Psoas muscle (tissue), 8 donors: ENCODE measurements around the gene PPM1J. TPM values are rescaled to one million over a fixed set of nuclear protein-coding genes. Genes with fewer than 3 reads are reported as not detected.

ENCODE experiments used
- ATAC-seq, 4 donors: fragments of 200-7000 bp; cut with Tn5 transposase; one replicate each; pipeline ENCODE4 v1.9.1; 2020; ENCODE audit warnings: moderate library complexity in 3 of 4, mild to moderate bottlenecking in 2 of 4
- DNase-seq, 2 donors: peaks; one replicate each; pipeline ENCODE4 v3.0.0-alpha.2; 2020
- H3K27ac ChIP-seq: fragments of 200-600 bp; one replicate; pipeline ENCODE4 v1.8.0; 2022
- H3K27me3 ChIP-seq, 3 donors: fragments of 200-600 bp in 1 of 3; one replicate each; pipeline versions ENCODE4 v1.6.1 to v1.8.0; 2013 to 2022; ENCODE audit warnings: low read length in 2 of 3, mild to moderate bottlenecking in 2 of 3, moderate library complexity in 1 of 3; ENCODE audit not compliant: insufficient read depth in 3 of 3
- H3K36me3 ChIP-seq, 2 donors: fragments of 200-600 bp in 1 of 2; one replicate each; pipeline versions ENCODE4 v1.6.1 to v1.8.0; 2013 to 2022; ENCODE audit warnings: low read depth in 1 of 2, mild to moderate bottlenecking in 1 of 2, moderate library complexity in 1 of 2; ENCODE audit not compliant: insufficient read depth in 1 of 2
- H3K4me1 ChIP-seq: fragments of 200-600 bp; one replicate; pipeline ENCODE4 v1.8.0; 2022
- H3K4me3 ChIP-seq: fragments of 200-600 bp; one replicate; pipeline ENCODE4 v1.8.0; 2022; ENCODE audit warnings: mild to moderate bottlenecking
- H3K9me3 ChIP-seq: fragments of 200-600 bp; one replicate; pipeline ENCODE4 v1.8.0; 2022
- CTCF ChIP-seq: fragments of 200-600 bp; IDR thresholded peaks from one replicate; pipeline ENCODE4 v1.8.0; 2022; ENCODE audit warnings: antibody characterized with exemption
- WGBS, 3 donors: extraction: QIAGEN DNeasy Blood & Tissue Kit; methylation state at CpG; one replicate each; pipeline versions ENCODE4 v1.1.6 to v1.1.7; 2013; 5-methylcytosine and 5-hydroxymethylcytosine counted together
- intact Hi-C, 2 donors: fragments of 100-400 bp; cut with DNase I; formaldehyde crosslinking; loops; one replicate each; pipeline versions ENCODE4 v1.11.0 to v1.14.2; 2022
- polyA plus RNA-seq, 3 donors: library from polyadenylated mRNA; stranded (reverse); fragments of 200-250 nt; gene quantifications; one replicate each; pipeline ENCODE4 v1.2.3, GENCODE V29; 2013
- total RNA-seq, 4 donors: library from RNA; stranded (reverse); fragmentation: NEBNext Ultra II Directional in 2 of 4; extraction: Animal tissue kit (Norgen Biotek cat#: 25700) in 2 of 4; gene quantifications; one replicate each; pipeline versions ENCODE4 v1.2.1 to v1.2.4, GENCODE V29; 2021 to 2023
- donor health status: healthy with polysubstance abuse.
- donor health status: DM: no; HTN: no; CAD: no; lungs with moderate emphysema.
- donor health status: Bipolar disorder and iron deficiency.
- donor health status: healthy.
- donor health status: DM: yes; HTN: yes; CAD: no.
- donor health status: DM: no; HTN: no; CAD: no.
- donor health status: DM: no; HTN: no; CAD: no.
- donor health status: DM: yes; HTN: yes; CAD: no.

Gene PPM1J
- total and polyA plus RNA-seq, 7 donors, result 4.1 to 8.8 (median 6.0) TPM

GRCh38 chr1:112711041-112711440 lies 4.1 kb downstream of the PPM1J start:
- H3K36me3 ChIP-seq, result peaks cover 0 to 12% of the 10 kb centered on the region in 2 donors
- H3K4me3 ChIP-seq, result no peak overlapping the region
- H3K27ac ChIP-seq, result no peak overlapping the region
- WGBS, 3 donors, result 56 to 67% (median 61%) methylated on average over 6 to 7 of the region's 7 CpGs
- ATAC-seq (no peak), DNase-seq (no peak)
- H3K4me1 ChIP-seq, result peaks cover 16% of the 10 kb centered on the region
- no peak for TF ChIP-seq CTCF
- H3K27me3 ChIP-seq, result no peaks in the 10 kb centered on the region
- no peaks in the 10 kb centered on the region for H3K9me3 ChIP-seq
- intact Hi-C loops, result loop anchor here (5.0 to 10.0 kb wide), 2 partner anchors 244 to 319 kb away; partner anchors contain the start of gene SLC16A1 (in 1 of the 2)

- ATAC-seq (no peak), DNase-seq (no peak)
- intact Hi-C loops, result loop anchor here (5.0 to 10.0 kb wide), 2 partner anchors 244 to 318 kb away; partner anchors contain the start of gene SLC16A1 (in 1 of the 2)
- H3K27me3 ChIP-seq, result no peaks in the 10 kb centered on the region
- WGBS, 3 donors, result 85 to 99% (median 87%) methylated on average over 3 of the region's 3 CpGs
- peaks cover 17% of the 10 kb centered on the region for H3K4me1 ChIP-seq
- no peak overlapping the region for H3K4me3 ChIP-seq
- H3K27ac ChIP-seq, result no peak overlapping the region
- TF ChIP-seq CTCF, result no peak
- peaks cover 0 to 12% of the 10 kb centered on the region in 2 donors for H3K36me3 ChIP-seq
- H3K9me3 ChIP-seq, result no peaks in the 10 kb centered on the region
Measured at GRCh38 chr1:112710586-112710985, 4.5 kb downstream of the PPM1J start.

- Histone ChIP-seq H3K4me3 (no peak overlapping the region), H3K4me1 (peaks cover 21% of the 10 kb centered on the region), H3K9me3 (no peaks in the 10 kb centered on the region), H3K27ac (no peak overlapping the region), H3K27me3 (no peaks in the 10 kb centered on the region), H3K36me3 (peaks cover 0 to 12% of the 10 kb centered on the region in 2 donors)
- intact Hi-C loops, result loop anchor here (5.0 to 10.0 kb wide), 2 partner anchors 245 to 318 kb away; partner anchors contain the start of gene SLC16A1 (in 1 of the 2)
- DNase-seq (no peak), ATAC-seq (no peak)
- TF ChIP-seq CTCF, result no peak
- 84 to 91% (median 88%) methylated on average over 7 of the region's 7 CpGs for WGBS, 3 donors
Measured at GRCh38 chr1:112710159-112710558, 5.0 kb downstream of the PPM1J start.

GRCh38 chr1:112708489-112708888 lies 6.6 kb downstream of the PPM1J start:
- intact Hi-C loops, result loop anchor here (2.0 to 5.0 kb wide), 4 partner anchors 36 to 206 kb away; partner anchors contain the start of genes CAPZA1 (in 1 of the 2), MOV10 (in 1 of the 2) and ST7L (in 1 of the 2)
- H3K36me3 ChIP-seq, result peaks cover 0 to 14% of the 10 kb centered on the region in 2 donors
- H3K27me3 ChIP-seq, result no peaks in the 10 kb centered on the region
- peaks cover 22% of the 10 kb centered on the region for H3K4me1 ChIP-seq
- H3K4me3 ChIP-seq, result no peak overlapping the region
- ATAC-seq, result no peak
- TF ChIP-seq CTCF, result no peak
- 86 to 95% (median 89%) methylated on average over 3 of the region's 3 CpGs for WGBS, 3 donors
- no peaks in the 10 kb centered on the region for H3K9me3 ChIP-seq
- DNase-seq, result no peak
- H3K27ac ChIP-seq, result no peak overlapping the region
